ENCODE data around the gene AAMP.

AAMP gene

GRCh38 chr2:218249691-218250090 lies 20.2 kb downstream of the AAMP start:
- no peak for DNase-seq

DNA sequence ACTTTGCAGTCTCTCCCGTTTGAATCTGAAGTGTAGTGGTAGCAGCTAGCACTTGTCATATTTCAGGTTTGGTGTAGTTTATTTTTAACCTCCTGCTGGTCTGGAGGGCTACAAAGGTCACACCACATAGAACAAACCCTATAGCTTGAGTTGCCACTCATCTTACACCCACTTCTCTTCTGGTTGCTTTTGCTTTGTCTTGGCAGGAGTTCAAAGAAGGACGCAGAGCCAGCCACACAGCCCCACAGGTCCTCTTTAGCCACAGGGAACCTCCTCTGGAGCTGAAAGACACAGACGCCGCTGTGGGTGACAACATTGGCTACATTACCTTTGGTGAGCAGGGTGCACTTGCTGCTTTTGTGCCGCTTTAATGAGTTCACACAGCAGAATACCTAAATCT lies 24.7 kb downstream of the AAMP start:
- no peak for DNase-seq
- TF ChIP-seq GATA1 (IDR thresholded peaks at IDR 0.05; ENCODE audit: low read depth, low read length) (no peak), POLR2A (IDR thresholded peaks at IDR 0.05; ENCODE audit: low read length) (no peak)

More at GRCh38 chr2:218249691-218250090, 20.2 kb downstream of the AAMP start:
- TF ChIP-seq POLR2A (IDR thresholded peaks at IDR 0.05; ENCODE audit: low read length): no peak
- no peak for TF ChIP-seq GATA1 (IDR thresholded peaks at IDR 0.05; ENCODE audit: low read depth, low read length)

DNA sequence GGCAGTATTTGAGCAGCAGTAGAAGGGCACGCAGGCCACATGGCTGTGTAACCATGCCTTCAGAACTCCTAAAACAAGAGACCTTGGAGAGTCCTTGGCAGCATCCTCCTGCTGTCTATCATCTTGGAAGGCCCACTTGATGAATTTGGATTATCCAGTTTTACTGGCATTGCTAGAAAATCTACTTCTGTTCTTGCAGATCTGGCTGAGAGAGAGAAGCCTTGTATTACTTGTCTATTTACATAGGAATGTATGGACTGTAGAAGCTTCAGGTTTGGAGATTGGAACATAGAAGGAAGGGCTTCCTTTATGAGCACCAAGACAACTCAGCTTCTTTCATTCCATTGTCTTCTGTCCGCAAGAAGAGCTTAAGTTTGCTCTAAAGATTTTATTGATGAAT lies 25.3 kb downstream of the AAMP start:
- DNase-seq: no peak
- TF ChIP-seq GATA1 (IDR thresholded peaks at IDR 0.05; ENCODE audit: low read depth, low read length): no peak

GRCh38 chr2:218244204-218244603 lies 25.7 kb downstream of the AAMP start:
- no peak for DNase-seq
- TF ChIP-seq GATA1 (IDR thresholded peaks at IDR 0.05; ENCODE audit: low read depth, low read length) (no peak), POLR2A (IDR thresholded peaks at IDR 0.05; ENCODE audit: low read length) (no peak)

- TF ChIP-seq POLR2A (IDR thresholded peaks at IDR 0.05; ENCODE audit: low read length) (no peak), GATA1 (IDR thresholded peaks at IDR 0.05; ENCODE audit: low read depth, low read length) (no peak)
- no peak for DNase-seq
Observed at GRCh38 chr2:218238887-218239286, 31.1 kb downstream of the AAMP start.

- TF ChIP-seq POLR2A (IDR thresholded peaks at IDR 0.05; ENCODE audit: low read length) (no peak), GATA1 (IDR thresholded peaks at IDR 0.05; ENCODE audit: low read depth, low read length) (no peak)
- no peak for DNase-seq
Observed at GRCh38 chr2:218236829-218237228, 33.1 kb downstream of the AAMP start.

- TF ChIP-seq POLR2A (IDR thresholded peaks at IDR 0.05; ENCODE audit: low read length) (no peak), GATA1 (IDR thresholded peaks at IDR 0.05; ENCODE audit: low read depth, low read length) (no peak)
- no peak for DNase-seq
Observed at GRCh38 chr2:218235017-218235416, 34.9 kb downstream of the AAMP start.

GRCh38 chr2:218234521-218234920 lies 35.4 kb downstream of the AAMP start:
- no peak for TF ChIP-seq GATA1 (IDR thresholded peaks at IDR 0.05; ENCODE audit: low read depth, low read length)
- no peak for TF ChIP-seq POLR2A (IDR thresholded peaks at IDR 0.05; ENCODE audit: low read length)
- no peak for DNase-seq

DNA sequence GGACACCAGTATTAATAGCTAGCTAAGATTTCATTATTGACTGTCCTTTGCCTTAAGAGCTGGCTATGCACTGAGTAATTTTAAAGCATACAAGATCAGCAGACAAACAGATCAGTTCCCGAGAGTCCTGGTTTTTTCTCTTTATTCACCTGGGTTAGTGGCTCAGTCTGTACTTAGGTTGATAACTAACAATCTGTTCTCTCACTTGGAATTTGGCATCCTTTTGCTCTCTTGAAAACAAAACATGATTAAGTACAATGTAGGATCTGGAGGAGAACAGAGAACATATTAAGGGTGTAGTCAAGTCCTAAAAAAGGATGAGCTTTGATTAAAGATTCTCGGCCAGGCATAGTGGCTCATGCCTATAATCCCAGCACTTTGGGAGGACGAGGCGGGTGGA lies 36.4 kb downstream of the AAMP start:
- TF ChIP-seq POLR2A (IDR thresholded peaks at IDR 0.05; ENCODE audit: low read length): no peak
- TF ChIP-seq GATA1 (IDR thresholded peaks at IDR 0.05; ENCODE audit: low read depth, low read length): no peak

DNA sequence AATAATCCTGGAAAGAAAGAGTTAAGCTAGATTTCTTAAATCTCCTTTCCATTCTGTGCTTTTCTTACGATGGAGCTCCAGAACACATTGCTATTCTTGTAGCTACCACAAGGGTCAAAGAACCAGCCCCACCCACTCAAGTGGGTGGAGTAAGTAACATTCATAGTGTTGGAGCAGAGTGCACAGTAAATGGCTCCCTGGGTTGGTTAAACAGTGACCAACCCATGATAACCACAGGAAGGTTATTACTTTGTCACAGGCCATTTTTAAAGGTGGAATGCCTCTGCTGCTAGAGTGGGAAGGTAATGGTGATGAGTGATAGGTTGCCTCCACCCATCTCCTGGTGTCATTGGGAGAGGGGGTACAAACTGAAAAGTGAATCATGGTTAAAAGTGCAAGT lies 39.1 kb downstream of the AAMP start:
- TF ChIP-seq GATA1 (IDR thresholded peaks at IDR 0.05; ENCODE audit: low read depth, low read length) (no peak), POLR2A (IDR thresholded peaks at IDR 0.05; ENCODE audit: low read length) (no peak)
- peak; percentile 48 to 59 for DNase-seq

More for the DNA sequence above, 36.4 kb downstream of the AAMP start:
- no peak for DNase-seq

- no peak for TF ChIP-seq GATA1 (IDR thresholded peaks at IDR 0.05; ENCODE audit: low read depth, low read length)
- TF ChIP-seq POLR2A (IDR thresholded peaks at IDR 0.05; ENCODE audit: low read length): no peak
- DNase-seq: no peak
Observed at GRCh38 chr2:218229851-218230250, 40.1 kb downstream of the AAMP start.

- DNase-seq: no peak
- TF ChIP-seq GATA1 (IDR thresholded peaks at IDR 0.05; ENCODE audit: low read depth, low read length) (no peak), POLR2A (IDR thresholded peaks at IDR 0.05; ENCODE audit: low read length) (no peak)
Observed at GRCh38 chr2:218229239-218229638, 40.7 kb downstream of the AAMP start.

DNA sequence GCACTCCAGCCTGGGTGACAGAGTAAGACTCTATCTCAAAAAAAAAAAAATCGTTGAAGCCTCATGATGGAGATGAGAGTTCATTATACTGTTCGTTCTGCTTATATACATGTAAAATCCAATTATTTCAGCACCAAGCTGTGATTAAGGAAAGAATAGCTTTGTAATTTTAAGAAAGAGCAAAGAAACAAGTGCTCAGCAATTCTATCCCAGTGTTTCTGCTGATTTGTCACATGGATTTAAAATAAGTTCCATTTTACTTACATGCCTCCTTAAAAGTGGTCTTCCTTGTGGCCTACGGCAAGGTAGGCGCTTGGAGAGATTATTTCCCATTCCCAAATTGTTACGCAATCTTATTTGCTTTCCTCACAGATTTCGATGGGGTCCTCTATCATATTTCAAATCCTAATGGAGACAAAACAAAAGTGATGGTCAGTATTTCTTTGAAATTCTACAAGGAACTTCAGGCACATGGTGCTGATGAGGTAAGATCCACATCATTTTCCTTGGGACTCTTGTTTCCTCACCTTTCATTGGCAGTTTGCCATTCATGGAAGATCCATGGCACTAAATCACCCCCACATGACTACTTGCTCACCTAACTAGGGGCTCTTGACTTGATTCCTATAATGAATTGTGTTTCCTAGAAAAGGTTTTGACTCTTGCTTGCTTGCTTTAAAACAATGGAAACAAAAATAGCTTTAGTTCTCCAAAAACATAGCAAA lies 41.4 kb downstream of the AAMP start:
- TF ChIP-seq POLR2A (IDR thresholded peaks at IDR 0.05; ENCODE audit: low read length) (no peak), GATA1 (IDR thresholded peaks at IDR 0.05; ENCODE audit: low read depth, low read length) (no peak)
- no peak for DNase-seq

DNA sequence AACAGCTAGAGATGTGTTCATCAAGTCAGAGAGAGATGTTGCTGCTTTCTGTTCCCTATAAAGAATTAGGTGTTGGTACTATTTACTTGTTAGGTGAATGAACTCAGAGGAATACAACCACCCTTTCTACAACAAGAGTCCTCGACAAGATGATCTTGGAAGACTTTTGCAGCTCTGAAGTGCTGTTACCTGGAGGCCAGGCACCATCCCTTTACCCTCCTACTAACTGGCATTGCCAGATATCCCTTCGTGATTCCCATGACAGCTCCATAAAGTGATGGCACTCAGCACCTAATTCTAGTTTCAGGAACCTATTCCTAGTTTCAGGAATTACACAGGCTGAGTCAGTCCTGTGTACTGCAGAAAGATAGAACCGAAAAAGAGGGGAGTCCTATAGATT lies 43.0 kb downstream of the AAMP start:
- TF ChIP-seq POLR2A (IDR thresholded peaks at IDR 0.05; ENCODE audit: low read length) (no peak), GATA1 (IDR thresholded peaks at IDR 0.05; ENCODE audit: low read depth, low read length) (no peak)
- no peak for DNase-seq

DNA sequence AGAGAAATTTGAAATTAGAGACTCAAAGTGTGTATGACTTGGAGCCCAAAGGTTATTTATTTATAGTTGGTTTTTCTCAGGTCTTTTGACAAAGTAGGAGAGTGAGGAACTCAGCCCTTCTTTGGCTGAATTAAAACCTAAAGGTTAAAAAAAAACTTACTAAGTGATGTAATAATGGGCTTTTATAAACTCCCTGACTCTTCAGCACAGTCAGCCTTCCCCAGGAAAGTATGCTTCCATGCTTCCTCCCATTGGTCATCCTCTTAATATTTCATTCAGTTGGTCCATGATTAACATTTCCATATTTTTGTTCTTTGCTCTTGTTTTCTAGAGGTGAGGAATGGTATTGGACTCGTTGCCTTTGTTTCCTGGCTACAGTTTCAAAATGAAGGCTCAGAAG lies 45.8 kb downstream of the AAMP start:
- TF ChIP-seq POLR2A (IDR thresholded peaks at IDR 0.05; ENCODE audit: low read length) (no peak), GATA1 (IDR thresholded peaks at IDR 0.05; ENCODE audit: low read depth, low read length) (no peak)
- no peak for DNase-seq

Data from erythroblast (primary cell).